GM12878 (cell line): Measurements from ENCODE around the gene CHRM4. TPM values are rescaled to one million over a fixed set of nuclear protein-coding genes. Genes with fewer than 3 reads are reported as not detected.

Experiments
- ATAC-seq: fragments of 200-7000 bp; cut with Tn5 transposase; 3 replicates; pipeline ENCODE4 v1.9.1; 2020; ENCODE audit warnings: mild to moderate bottlenecking, moderate library complexity
- BruUV-seq: library from RNA; stranded (reverse); fragments of 400-500 nt; replicated peaks from 2 replicates; lab custom pipeline; 2021; lab: Mats Ljungman, UMichigan
- CTCF ChIA-PET: fragments of 300-600 bp; sonication (Branson Sonifier 250); formaldehyde crosslinking; extraction: SDS; loops from one replicate; lab custom pipeline; 2021; ENCODE audit warnings: inconsistent platforms; lab: Yijun Ruan, JAX
- POLR2A ChIA-PET: fragments of 350-600 bp; formaldehyde crosslinking; extraction: SDS; loops from one replicate; lab custom pipeline; 2021; ENCODE audit warnings: inconsistent platforms; lab: Charles Lee
- RAD21 ChIA-PET: fragments of 300-600 bp; sonication (Branson Sonifier 250); formaldehyde crosslinking; loops from one replicate; lab custom pipeline; 2023; ENCODE audit warnings: antibody characterized with exemption; ENCODE audit not compliant: unreplicated experiment; lab: Charles Lee
- SMC1A ChIA-PET: fragments of 300-600 bp; sonication (Branson Sonifier 250); formaldehyde crosslinking; loops from one replicate; lab custom pipeline; 2023; ENCODE audit not compliant: unreplicated experiment, uncharacterized antibody; lab: Charles Lee
- DNase-seq: peaks from one replicate; pipeline ENCODE4 v3.0.0-alpha.2; 2011; ENCODE audit warnings: low read depth, low spot score
- FAIRE-seq: peaks from 3 replicates; lab custom pipeline; 2011; peaks lifted over from hg19 to GRCh38; lab: Jason Lieb, UNC
- H2AFZ ChIP-seq: 2 replicates; pipeline ENCODE4 v1.6.0; 2011; ENCODE audit warnings: low read depth, low read length, control low read depth; ENCODE audit not compliant: control insufficient read depth
- H3K27ac ChIP-seq: 2 replicates; pipeline ENCODE4 v1.5.1; 2011; ENCODE audit warnings: control low read depth; ENCODE audit not compliant: control insufficient read depth, insufficient read depth
- H3K27me3 ChIP-seq, 2 experiments: replicated peaks in 1 of 2; 2 replicates each; pipeline versions ENCODE4 v1.6.0 to v1.6.1; 2011; ENCODE audit warnings: low read length in 1 of 2; ENCODE audit not compliant: control insufficient read depth in 2 of 2, insufficient read depth in 2 of 2
- H3K36me3 ChIP-seq, 2 experiments: 2 replicates each; pipeline ENCODE4 v1.5.1; 2011; ENCODE audit warnings: low read length in 1 of 2; ENCODE audit not compliant: control insufficient read depth in 2 of 2, insufficient read depth in 2 of 2
- H3K4me1 ChIP-seq: 2 replicates; pipeline ENCODE4 v1.6.1; 2011; ENCODE audit warnings: mild to moderate bottlenecking, low read length, moderate library complexity, mixed read lengths; ENCODE audit not compliant: control insufficient read depth, insufficient read depth
- H3K4me2 ChIP-seq: 2 replicates; pipeline ENCODE4 v1.6.0; 2011; ENCODE audit warnings: control low read depth; ENCODE audit not compliant: control insufficient read depth, insufficient read depth
- H3K4me3 ChIP-seq: fragments of 200-600 bp; sonication (generic); 2 replicates; pipeline ENCODE4 v1.5.1; 2016
- H3K79me2 ChIP-seq: 2 replicates; pipeline ENCODE4 v1.6.0; 2011; ENCODE audit warnings: low read length; ENCODE audit not compliant: control insufficient read depth, insufficient read depth
- H3K9ac ChIP-seq: 2 replicates; pipeline ENCODE4 v1.8.0; 2011; ENCODE audit warnings: low read length, control low read depth, mixed read lengths; ENCODE audit not compliant: control insufficient read depth, insufficient read depth
- H3K9me3 ChIP-seq: replicated peaks from 3 replicates; pipeline ENCODE4 v1.5.1; 2011; ENCODE audit warnings: mild to moderate bottlenecking, low read length; ENCODE audit not compliant: control insufficient read depth, insufficient read depth
- H4K20me1 ChIP-seq: 2 replicates; pipeline ENCODE4 v1.6.0; 2011; ENCODE audit not compliant: control insufficient read depth, insufficient read depth
- BACH1 ChIP-seq: fragments of 450-650 bp; IDR thresholded peaks from 2 replicates; pipeline ENCODE4 v1.6.1; 2017; ENCODE audit warnings: mild to moderate bottlenecking, borderline replicate concordance
- BRCA1 ChIP-seq: IDR thresholded peaks from 2 replicates; pipeline ENCODE4 v1.6.1; 2011; ENCODE audit warnings: low read depth, low read length, improper control_type of control experiment
- NFXL1 ChIP-seq: fragments of 450-650 bp; IDR thresholded peaks from 2 replicates; pipeline ENCODE4 v1.6.1; 2017; ENCODE audit warnings: antibody characterized with exemption, mild to moderate bottlenecking, borderline replicate concordance
- PAX8 ChIP-seq: fragments of 450-650 bp; IDR thresholded peaks from 2 replicates; pipeline ENCODE4 v1.6.1; 2017; ENCODE audit warnings: mild to moderate bottlenecking, moderate library complexity
- POLR2A ChIP-seq: IDR thresholded peaks from 2 replicates; pipeline ENCODE4 v1.6.1; 2011; ENCODE audit warnings: low read depth, mild to moderate bottlenecking, low read length
- RBBP5 ChIP-seq: fragments of 200-600 bp; sonication (generic); conservative IDR thresholded peaks from 2 replicates; pipeline ENCODE4 v1.6.1; 2016
- SREBF2 ChIP-seq: IDR thresholded peaks from 2 replicates; pipeline ENCODE4 v1.6.1; 2012; ENCODE audit warnings: mild to moderate bottlenecking, low read length
- WRNIP1 ChIP-seq: IDR thresholded peaks from 2 replicates; pipeline ENCODE4 v1.6.1; 2011; ENCODE audit warnings: low read depth, low read length, improper control_type of control experiment, borderline replicate concordance
- ZBED1 ChIP-seq: IDR thresholded peaks from 2 replicates; pipeline ENCODE4 v1.6.1; 2016; ENCODE audit warnings: borderline replicate concordance
- ZNF274 ChIP-seq: IDR thresholded peaks from one replicate; pipeline ENCODE4 v1.8.0; 2011; ENCODE audit not compliant: insufficient read length, insufficient read depth
- ZSCAN29 ChIP-seq: fragments of 450-650 bp; IDR thresholded peaks from 2 replicates; pipeline ENCODE4 v1.6.1; 2017; ENCODE audit warnings: mild to moderate bottlenecking, moderate library complexity
- WGBS: methylation state at CpG from one replicate; pipeline ENCODE4 v1.1.6; 2016; ENCODE audit warnings: low lambda C conversion rate; ENCODE audit not compliant: insufficient replicate concordance, insufficient coverage; ENCODE audit errors: missing lambda C conversion rate; 5-methylcytosine and 5-hydroxymethylcytosine counted together
- in situ Hi-C: fragments of 300-500 bp; cut with MboI; formaldehyde crosslinking; loops from 9 replicates; pipeline ENCODE4 v1.14.3; 2018; ENCODE audit warnings: mixed read lengths
- intact Hi-C: fragments of 100-400 bp; cut with micrococcal nuclease; formaldehyde crosslinking; loops from one replicate; pipeline ENCODE4 v1.14.2; 2022; ENCODE audit not compliant: unreplicated experiment
- polyA plus RNA-seq, 11 experiments: library from polyadenylated mRNA; depleted of rRNA in 4 of 11; unstranded in 6 of 11; stranded (reverse) in 5 of 11; fragments of >200 nt; fragmentation: Nextera tagmentation in 4 of 11; fragmentation: Illumina TruSeq in 1 of 11; extraction: Ambion mirVana in 4 of 11; extraction: Trizol in 1 of 11; gene quantifications; 1 replicate in 1 of 11; 2 replicates in 10 of 11; pipeline versions ENCODE4 v1.2.1 to v1.2.3, GENCODE V29; 2011 to 2016; ENCODE audit warnings: inconsistent platforms in 2 of 11, missing spikeins in 2 of 11, low read depth in 1 of 11
- total RNA-seq, 4 experiments: library from RNA; depleted of rRNA in 3 of 4; stranded (reverse); fragments of >200 nt in 3 of 4; fragmentation: Illumina TruSeq in 1 of 4; extraction: Trizol in 1 of 4; gene quantifications; 2 replicates each; pipeline versions ENCODE4 v1.2.1 to v1.2.3, GENCODE V29; 2013 to 2021
- TF ChIP-seq, protein P1 (sequence below): IDR thresholded peaks from 2 replicates; pipeline ENCODE4 v1.6.1; 2012; ENCODE audit warnings: low read depth, low read length, improper control_type of control experiment
- TF ChIP-seq, protein P2 (sequence below): fragments of 450-650 bp; formaldehyde crosslinking; IDR thresholded peaks from 2 replicates; pipeline ENCODE4 v1.4.0; 2022; ENCODE audit warnings: mild to moderate bottlenecking, moderate library complexity
- TF ChIP-seq, protein P3 (sequence below): fragments of 150-350 bp; IDR thresholded peaks from 2 replicates; pipeline ENCODE4 v1.6.1; 2016; ENCODE audit warnings: low read depth, low read length

CHRM4 gene
- total and polyA plus RNA-seq, 10 of the 15 experiments (the other 5 are each of a cell fraction or from before 2014, with no cell fraction given): 0.12 to 0.23 (median 0.13) TPM; not detected in 7

DNA sequence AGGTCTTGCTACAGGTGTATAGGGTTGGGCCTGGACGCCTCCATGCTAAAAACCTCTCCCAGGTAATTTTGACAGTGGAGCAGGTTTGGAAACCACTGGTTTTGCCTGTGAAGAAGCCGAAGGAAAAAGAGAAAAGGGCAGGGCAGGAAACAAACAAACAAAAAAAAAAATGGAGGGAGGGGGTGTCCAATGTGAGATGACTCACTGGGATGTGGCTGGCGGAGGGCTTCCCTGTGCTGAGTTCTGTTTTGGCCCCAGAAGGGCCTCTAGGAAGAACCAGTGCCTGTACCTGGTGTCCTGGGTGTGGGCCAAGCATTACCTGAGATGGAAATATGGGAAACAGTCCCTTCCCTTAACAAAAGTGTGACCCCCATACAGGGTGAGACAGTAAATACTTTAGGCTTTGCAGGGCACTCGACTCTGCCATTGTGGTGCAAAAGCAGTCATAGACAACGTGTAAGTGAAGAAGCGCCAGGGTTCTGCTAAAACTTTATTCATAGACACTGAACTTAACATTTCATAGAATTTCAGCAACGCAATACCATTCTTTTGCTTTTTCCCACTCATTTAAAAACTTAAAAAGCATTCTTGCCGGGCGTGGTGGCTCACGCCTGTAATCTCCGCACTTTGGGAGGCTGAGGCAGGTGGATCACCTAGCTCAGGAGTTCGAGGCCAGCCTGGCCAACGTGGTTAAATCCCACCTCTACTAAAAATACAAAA is 53.8 kb downstream of the CHRM4 start:
- H3K27ac ChIP-seq: no peak overlapping the region
- no peak overlapping the region for H3K9ac ChIP-seq
- H3K9me3 ChIP-seq: no peaks in the 10 kb centered on the region
- peaks cover 9 to 12% of the 10 kb centered on the region in 2 experiments for H3K27me3 ChIP-seq
- no peak overlapping the region for H3K4me3 ChIP-seq
- FAIRE-seq: no peak
- SMC1A ChIA-PET: interaction anchor here (0.7 kb wide), 1 partner anchor 114 kb away, joined by 3 read pairs; no protein-coding TSS in a partner anchor
- intact Hi-C loops (no loop called here), in situ Hi-C loops (no loop called here)
- H3K4me2 ChIP-seq: no peak overlapping the region
- RAD21 ChIA-PET: no interaction called here
- H2AFZ ChIP-seq: no peak overlapping the region
- POLR2A ChIA-PET: no interaction called here
- CTCF ChIA-PET: interaction anchor here (1.2 kb wide), 1 partner anchor 8 kb away, joined by 3 read pairs; no protein-coding TSS in a partner anchor
- ATAC-seq: no peak
- no peaks in the 10 kb centered on the region for H3K36me3 ChIP-seq
- BruUV-seq: no TSS peak
- H4K20me1 ChIP-seq: no peaks in the 10 kb centered on the region
- WGBS: 37% methylated on average over 13 of the region's 13 CpGs
- no peak for DNase-seq
- H3K4me1 ChIP-seq: no peaks in the 10 kb centered on the region
- no peaks in the 10 kb centered on the region for H3K79me2 ChIP-seq
- TF ChIP-seq, protein P1, sequence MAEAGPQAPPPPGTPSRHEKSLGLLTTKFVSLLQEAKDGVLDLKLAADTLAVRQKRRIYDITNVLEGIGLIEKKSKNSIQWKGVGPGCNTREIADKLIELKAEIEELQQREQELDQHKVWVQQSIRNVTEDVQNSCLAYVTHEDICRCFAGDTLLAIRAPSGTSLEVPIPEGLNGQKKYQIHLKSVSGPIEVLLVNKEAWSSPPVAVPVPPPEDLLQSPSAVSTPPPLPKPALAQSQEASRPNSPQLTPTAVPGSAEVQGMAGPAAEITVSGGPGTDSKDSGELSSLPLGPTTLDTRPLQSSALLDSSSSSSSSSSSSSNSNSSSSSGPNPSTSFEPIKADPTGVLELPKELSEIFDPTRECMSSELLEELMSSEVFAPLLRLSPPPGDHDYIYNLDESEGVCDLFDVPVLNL: no peak
- no peak for TF ChIP-seq ZSCAN29
- no peak for TF ChIP-seq PAX8
- no peak for TF ChIP-seq WRNIP1
- TF ChIP-seq, protein P2, sequence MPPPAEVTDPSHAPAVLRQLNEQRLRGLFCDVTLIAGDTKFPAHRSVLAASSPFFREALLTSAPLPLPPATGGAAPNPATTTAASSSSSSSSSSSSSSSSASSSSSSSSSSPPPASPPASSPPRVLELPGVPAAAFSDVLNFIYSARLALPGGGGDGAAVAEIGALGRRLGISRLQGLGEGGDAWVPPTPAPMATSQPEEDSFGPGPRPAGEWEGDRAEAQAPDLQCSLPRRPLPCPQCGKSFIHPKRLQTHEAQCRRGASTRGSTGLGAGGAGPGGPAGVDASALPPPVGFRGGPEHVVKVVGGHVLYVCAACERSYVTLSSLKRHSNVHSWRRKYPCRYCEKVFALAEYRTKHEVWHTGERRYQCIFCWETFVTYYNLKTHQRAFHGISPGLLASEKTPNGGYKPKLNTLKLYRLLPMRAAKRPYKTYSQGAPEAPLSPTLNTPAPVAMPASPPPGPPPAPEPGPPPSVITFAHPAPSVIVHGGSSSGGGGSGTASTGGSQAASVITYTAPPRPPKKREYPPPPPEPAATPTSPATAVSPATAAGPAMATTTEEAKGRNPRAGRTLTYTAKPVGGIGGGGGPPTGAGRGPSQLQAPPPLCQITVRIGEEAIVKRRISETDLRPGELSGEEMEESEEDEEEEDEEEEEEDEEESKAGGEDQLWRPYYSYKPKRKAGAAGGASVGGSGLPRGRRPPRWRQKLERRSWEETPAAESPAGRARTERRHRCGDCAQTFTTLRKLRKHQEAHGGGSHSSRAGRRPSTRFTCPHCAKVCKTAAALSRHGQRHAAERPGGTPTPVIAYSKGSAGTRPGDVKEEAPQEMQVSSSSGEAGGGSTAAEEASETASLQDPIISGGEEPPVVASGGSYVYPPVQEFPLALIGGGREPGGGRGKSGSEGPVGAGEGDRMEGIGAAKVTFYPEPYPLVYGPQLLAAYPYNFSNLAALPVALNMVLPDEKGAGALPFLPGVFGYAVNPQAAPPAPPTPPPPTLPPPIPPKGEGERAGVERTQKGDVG (CRISPR knock-in tag): no peak
- TF ChIP-seq ZBED1: no peak
- TF ChIP-seq POLR2A: no peak
- TF ChIP-seq, protein P3, sequence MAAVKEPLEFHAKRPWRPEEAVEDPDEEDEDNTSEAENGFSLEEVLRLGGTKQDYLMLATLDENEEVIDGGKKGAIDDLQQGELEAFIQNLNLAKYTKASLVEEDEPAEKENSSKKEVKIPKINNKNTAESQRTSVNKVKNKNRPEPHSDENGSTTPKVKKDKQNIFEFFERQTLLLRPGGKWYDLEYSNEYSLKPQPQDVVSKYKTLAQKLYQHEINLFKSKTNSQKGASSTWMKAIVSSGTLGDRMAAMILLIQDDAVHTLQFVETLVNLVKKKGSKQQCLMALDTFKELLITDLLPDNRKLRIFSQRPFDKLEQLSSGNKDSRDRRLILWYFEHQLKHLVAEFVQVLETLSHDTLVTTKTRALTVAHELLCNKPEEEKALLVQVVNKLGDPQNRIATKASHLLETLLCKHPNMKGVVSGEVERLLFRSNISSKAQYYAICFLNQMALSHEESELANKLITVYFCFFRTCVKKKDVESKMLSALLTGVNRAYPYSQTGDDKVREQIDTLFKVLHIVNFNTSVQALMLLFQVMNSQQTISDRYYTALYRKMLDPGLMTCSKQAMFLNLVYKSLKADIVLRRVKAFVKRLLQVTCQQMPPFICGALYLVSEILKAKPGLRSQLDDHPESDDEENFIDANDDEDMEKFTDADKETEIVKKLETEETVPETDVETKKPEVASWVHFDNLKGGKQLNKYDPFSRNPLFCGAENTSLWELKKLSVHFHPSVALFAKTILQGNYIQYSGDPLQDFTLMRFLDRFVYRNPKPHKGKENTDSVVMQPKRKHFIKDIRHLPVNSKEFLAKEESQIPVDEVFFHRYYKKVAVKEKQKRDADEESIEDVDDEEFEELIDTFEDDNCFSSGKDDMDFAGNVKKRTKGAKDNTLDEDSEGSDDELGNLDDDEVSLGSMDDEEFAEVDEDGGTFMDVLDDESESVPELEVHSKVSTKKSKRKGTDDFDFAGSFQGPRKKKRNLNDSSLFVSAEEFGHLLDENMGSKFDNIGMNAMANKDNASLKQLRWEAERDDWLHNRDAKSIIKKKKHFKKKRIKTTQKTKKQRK: no peak
- no peak for TF ChIP-seq BRCA1
- no peak for TF ChIP-seq BACH1
- no peak for TF ChIP-seq SREBF2
- no peak for TF ChIP-seq RBBP5
- TF ChIP-seq NFXL1: no peak
- no peak for TF ChIP-seq ZNF274
